HG03521 (cell line): ENCODE data around the gene INPP4B.

ENCODE experiments used
- ATAC-seq: cut with Tn5 transposase; IDR thresholded peaks from one replicate; pipeline ENCODE4 v1.9.1; 2021; ENCODE audit warnings: mild to moderate bottlenecking, moderate library complexity; ENCODE audit not compliant: unreplicated experiment

INPP4B gene

GRCh38 chr4:142356118-142356759 is 489.9 kb downstream of the INPP4B start:
- no peak for ATAC-seq

DNA sequence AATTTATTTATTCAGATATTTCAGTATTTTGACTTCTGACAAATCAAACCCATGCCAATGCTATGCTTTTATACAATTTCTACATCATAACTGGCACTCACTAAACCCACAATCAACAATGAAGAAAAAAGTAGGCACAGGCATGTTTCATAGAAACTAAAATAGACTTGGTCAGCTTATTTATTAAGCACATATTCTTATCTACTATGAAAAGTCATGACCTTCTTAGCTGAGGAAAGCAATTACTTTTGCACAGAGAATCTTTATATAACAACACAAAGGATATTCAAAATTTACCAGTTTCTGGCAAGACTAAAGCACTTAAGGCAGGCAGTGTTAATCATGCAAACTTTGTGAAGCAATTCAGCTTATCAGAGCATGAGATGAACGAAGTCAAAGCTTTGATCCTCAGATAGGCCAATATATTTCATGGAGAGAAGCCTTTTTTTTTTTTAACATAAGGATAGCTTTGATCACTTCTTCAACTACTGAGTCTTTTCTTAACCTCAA is 490.6 kb downstream of the INPP4B start:
- no peak for ATAC-seq

- no peak for ATAC-seq
Observed at GRCh38 chr4:142354794-142355420, 491.2 kb downstream of the INPP4B start.

DNA sequence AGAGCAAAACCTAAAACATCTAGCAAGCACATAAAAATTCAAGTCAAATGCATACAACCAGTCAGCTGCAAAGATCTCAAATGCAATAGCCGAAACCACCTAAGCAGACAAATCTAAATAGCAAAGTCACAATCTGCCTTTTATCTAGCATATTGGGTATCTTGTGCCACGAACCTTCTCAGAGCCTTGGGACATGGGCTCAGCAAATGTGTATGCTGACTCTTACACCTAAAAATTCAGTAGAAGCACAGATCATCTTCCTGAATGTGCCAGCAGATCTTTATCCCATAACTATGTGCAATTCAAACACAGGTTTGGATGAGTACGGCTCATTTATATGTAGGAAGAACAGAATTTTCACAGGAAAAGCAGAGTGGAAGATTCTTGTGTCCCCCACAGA is 492.1 kb downstream of the INPP4B start:
- no peak for ATAC-seq

- ATAC-seq, result no peak
Observed at GRCh38 chr4:142353149-142353738, 492.9 kb downstream of the INPP4B start.

- no peak for ATAC-seq
Observed at GRCh38 chr4:142352712-142353111, 493.4 kb downstream of the INPP4B start.

GRCh38 chr4:142351958-142352357 is 494.1 kb downstream of the INPP4B start:
- ATAC-seq, result no peak

- no peak for ATAC-seq
Observed at GRCh38 chr4:142350871-142351270, 495.2 kb downstream of the INPP4B start.

- ATAC-seq, result no peak
Observed at GRCh38 chr4:142348613-142349021, 497.5 kb downstream of the INPP4B start.

- no peak for ATAC-seq
Observed at GRCh38 chr4:142347241-142347640, 498.9 kb downstream of the INPP4B start.

DNA sequence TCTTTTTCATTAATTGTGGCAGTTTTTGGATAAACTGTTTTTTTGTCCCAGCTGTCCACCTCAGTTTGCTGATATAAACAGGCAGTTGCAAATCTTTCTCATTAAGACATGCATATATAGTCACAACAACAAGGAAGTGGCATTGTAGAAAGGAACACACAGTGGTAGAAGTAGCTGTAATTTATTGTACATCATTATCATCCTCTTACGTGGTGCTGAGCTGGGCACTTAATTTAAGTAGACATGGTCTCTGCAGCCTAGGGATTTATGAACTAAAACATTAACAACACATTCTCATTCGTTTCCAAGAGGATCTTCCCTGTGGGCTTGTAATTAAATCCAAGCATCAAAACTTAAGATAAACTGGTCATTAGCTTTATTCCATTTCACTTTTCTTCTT is 500.2 kb downstream of the INPP4B start:
- ATAC-seq, result no peak

- no peak for ATAC-seq
Observed at GRCh38 chr4:142341268-142341667, 504.8 kb downstream of the INPP4B start.

DNA sequence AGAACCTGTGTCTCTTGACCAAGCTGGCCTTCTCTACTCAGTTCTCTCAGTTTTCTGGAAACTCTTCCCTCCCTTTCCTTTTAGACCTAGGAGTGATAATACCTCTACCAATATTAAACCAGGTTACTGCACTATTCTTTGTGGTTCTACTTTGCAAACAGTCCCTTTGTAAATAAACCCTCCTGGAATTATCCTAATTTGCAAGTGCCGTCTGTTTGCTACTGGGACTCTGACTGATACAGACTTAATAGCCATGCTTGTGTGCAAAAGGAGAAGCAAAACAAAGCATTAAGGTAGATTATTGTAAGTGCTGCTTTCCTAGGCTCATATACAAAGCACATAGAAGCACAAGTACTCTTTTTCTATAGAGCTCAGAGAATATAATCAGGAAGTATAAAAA is 507.0 kb downstream of the INPP4B start:
- ATAC-seq, result no peak

- ATAC-seq, result no peak
Observed at GRCh38 chr4:142336251-142336934, 509.7 kb downstream of the INPP4B start.

DNA sequence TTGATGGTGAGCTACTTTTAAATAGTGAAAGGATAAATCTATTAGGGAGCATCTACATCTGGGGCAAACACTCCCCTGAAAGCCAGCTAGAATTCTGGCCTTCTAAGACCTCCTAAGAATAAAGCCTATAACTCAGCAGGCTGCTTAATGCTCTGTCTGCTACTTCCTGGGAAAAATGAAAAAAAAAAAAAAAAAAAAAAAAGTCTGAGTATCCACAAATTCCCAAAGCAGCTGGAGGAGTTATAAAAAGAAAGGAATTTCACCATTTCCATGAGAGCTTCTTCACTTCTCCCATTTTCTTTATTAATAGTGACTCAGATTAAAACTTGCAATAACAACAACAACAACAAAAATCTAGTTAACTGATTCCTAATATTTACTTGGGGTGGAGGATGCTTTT is 511.2 kb downstream of the INPP4B start:
- ATAC-seq, result no peak

GRCh38 chr4:142331646-142332045 is 514.5 kb downstream of the INPP4B start:
- no peak for ATAC-seq

- ATAC-seq, result no peak
Observed at GRCh38 chr4:142331132-142331531, 515.0 kb downstream of the INPP4B start.

DNA sequence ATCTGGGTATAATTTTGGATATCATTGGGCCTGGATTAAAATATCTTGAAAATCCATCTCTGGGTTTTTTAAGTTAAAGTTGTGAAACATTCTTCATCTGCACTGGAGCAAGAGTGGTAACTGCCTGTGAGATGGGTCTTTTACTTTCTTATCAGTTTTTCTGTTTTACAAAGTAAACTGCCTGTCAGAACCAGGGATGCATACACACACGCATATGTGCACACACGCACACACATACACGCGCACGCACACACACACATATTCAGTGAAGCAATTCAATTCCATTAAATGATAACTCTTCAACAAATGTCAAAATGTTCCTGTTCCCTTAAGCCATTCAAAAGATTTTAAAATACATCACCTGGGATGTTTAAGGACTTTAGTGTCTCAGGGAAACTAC is 515.8 kb downstream of the INPP4B start:
- ATAC-seq, result no peak

DNA sequence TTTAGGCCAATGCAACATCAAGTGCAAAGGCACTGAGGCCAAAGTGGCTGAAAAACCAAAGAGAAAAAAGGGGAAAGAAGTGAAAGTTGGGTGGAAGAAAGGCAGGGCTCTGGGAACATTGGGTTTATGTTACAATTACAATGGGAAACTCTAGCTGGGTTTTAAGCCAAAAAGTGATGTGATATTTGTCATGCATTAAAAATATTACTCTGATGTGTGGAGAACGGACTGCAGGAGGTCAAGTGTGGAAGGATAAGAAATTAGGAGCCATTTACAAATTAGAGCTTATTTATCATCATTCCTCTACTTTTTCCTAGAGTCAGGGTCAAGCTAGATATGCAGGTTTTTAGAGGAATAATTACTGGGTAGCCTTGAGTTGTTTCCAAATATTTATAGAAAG is 516.8 kb downstream of the INPP4B start:
- ATAC-seq, result no peak

DNA sequence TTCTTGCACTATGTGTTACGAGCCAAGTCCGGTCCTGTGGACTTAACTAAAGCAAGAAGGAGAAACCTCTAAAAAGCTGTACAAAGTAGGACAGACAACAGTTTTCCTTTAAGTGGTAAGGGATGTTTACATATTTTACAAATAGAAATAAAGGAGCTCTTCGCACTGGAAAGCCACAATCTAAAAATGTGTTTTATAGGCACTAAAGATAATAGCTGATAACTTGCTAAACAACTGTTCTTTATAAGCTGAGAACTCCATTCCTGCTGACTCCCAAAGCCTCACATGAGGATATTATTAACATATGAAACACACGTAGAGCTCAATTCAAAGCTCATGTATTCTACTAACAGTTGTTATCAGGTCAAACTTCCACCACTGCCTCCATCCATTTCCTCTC is 519.9 kb downstream of the INPP4B start:
- no peak for ATAC-seq

DNA sequence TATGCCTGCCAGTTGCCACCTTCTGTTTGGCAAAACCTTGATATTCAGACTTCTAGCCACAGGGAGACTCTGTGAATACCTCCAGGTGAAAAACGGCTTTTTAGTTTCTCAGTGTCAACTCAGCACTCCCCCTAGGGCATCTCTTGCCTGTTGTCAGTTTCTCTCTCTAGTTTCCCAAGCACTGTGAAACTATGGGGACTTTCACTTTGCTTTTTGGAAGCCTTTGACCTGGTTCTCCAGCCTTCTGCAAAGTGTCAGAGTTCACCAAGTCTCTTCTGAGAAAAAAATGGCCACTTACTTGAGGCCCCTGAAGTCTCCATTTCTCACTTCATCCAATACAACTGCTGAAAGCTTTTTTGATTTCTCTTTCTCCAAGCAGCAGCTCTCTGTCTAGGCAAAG is 521.5 kb downstream of the INPP4B start:
- no peak for ATAC-seq

DNA sequence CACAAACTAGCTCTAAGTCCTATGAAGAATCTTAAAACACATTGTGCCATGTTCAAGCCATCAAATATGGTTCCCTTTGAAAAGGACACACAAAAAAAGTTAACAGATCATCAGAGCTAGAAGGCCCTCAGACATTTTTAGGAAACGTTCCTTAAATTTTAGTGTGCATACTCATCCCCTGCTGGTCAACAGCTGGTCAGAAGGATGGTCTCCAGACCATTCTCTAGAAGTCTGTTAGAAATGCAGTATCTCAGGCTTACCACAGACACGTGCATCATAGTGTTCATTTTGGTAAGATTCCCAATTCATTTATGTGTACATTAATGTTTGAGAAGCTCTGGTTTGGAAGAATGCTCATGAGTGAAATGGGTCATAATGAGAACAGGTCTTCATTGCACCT is 523.1 kb downstream of the INPP4B start:
- no peak for ATAC-seq
